GM23248 (cell line): ENCODE results near the gene KCNMA1. TPM values are rescaled to one million over a fixed set of nuclear protein-coding genes. Genes with fewer than 3 reads are reported as not detected.
A peak's percentile ranks its signal among the peaks of the same experiment; 100 is the strongest.

Experiments
- DNase-seq: peaks from one replicate; pipeline ENCODE4 v3.0.0-alpha.2; 2015
- H2AFZ ChIP-seq: fragments of 200-600 bp; sonication (generic); 2 replicates; pipeline ENCODE4 v1.6.1; 2016; ENCODE audit warnings: antibody characterized with exemption
- H3F3A ChIP-seq: fragments of 200-600 bp; sonication (generic); 2 replicates; pipeline ENCODE4 v1.6.1; 2016; ENCODE audit warnings: mild to moderate bottlenecking, antibody characterized with exemption, mixed run types; ENCODE audit not compliant: insufficient read depth
- H3K27ac ChIP-seq: fragments of 200-600 bp; sonication (generic); 2 replicates; pipeline ENCODE4 v1.5.1; 2016; ENCODE audit warnings: mild to moderate bottlenecking
- H3K27me3 ChIP-seq: fragments of 200-600 bp; sonication (generic); replicated peaks from 2 replicates; pipeline ENCODE4 v1.6.1; 2016; ENCODE audit warnings: mild to moderate bottlenecking; ENCODE audit not compliant: insufficient read depth
- H3K36me3 ChIP-seq: fragments of 200-600 bp; sonication (generic); 2 replicates; pipeline ENCODE4 v1.6.1; 2016; ENCODE audit warnings: low read depth, mild to moderate bottlenecking
- H3K4me1 ChIP-seq: fragments of 200-600 bp; sonication (generic); 2 replicates; pipeline ENCODE4 v1.6.1; 2016; ENCODE audit warnings: mild to moderate bottlenecking; ENCODE audit not compliant: insufficient read depth
- H3K4me2 ChIP-seq: fragments of 200-600 bp; sonication (generic); one replicate; pipeline ENCODE4 v1.6.1; 2016; ENCODE audit warnings: mild to moderate bottlenecking; ENCODE audit not compliant: unreplicated experiment
- H3K4me3 ChIP-seq: fragments of 200-600 bp; sonication (generic); 2 replicates; pipeline ENCODE4 v1.5.1; 2016; ENCODE audit warnings: mild to moderate bottlenecking
- H3K79me2 ChIP-seq: fragments of 200-600 bp; sonication (generic); 2 replicates; pipeline ENCODE4 v1.6.1; 2016; ENCODE audit warnings: mild to moderate bottlenecking; ENCODE audit not compliant: insufficient read depth
- H3K9ac ChIP-seq: fragments of 200-600 bp; sonication (generic); 2 replicates; pipeline ENCODE4 v1.6.1; 2016; ENCODE audit warnings: mild to moderate bottlenecking
- H3K9me2 ChIP-seq: fragments of 200-600 bp; sonication (generic); 2 replicates; pipeline ENCODE4 v1.6.1; 2016; ENCODE audit warnings: mixed run types, mild to moderate bottlenecking, moderate library complexity; ENCODE audit not compliant: insufficient read depth
- H3K9me3 ChIP-seq: fragments of 200-600 bp; sonication (generic); one replicate; pipeline ENCODE4 v1.6.1; 2017; ENCODE audit warnings: low read depth
- H4K20me1 ChIP-seq: fragments of 200-600 bp; sonication (generic); 2 replicates; pipeline ENCODE4 v1.6.0; 2016; ENCODE audit not compliant: insufficient read depth
- EZH2 ChIP-seq: fragments of 200-600 bp; sonication (generic); IDR thresholded peaks from 2 replicates; pipeline ENCODE4 v1.6.1; 2018; ENCODE audit warnings: antibody characterized with exemption, mild to moderate bottlenecking; ENCODE audit not compliant: insufficient read depth, poor library complexity, severe bottlenecking
- EZH2phosphoT487 ChIP-seq: fragments of 200-600 bp; sonication (generic); IDR thresholded peaks from 2 replicates; pipeline ENCODE4 v1.6.1; 2018; ENCODE audit warnings: antibody characterized with exemption, moderate library complexity, mild to moderate bottlenecking, low read depth; ENCODE audit not compliant: insufficient read depth
- WGBS, 2 experiments: methylation state at CpG; one replicate each; pipeline ENCODE4 v1.1.6; 2015 to 2017; ENCODE audit warnings: low lambda C conversion rate in 2 of 2, low coverage in 1 of 2; ENCODE audit errors: missing lambda C conversion rate in 2 of 2; 5-methylcytosine and 5-hydroxymethylcytosine counted together
- in situ Hi-C: fragments of 300-500 bp; cut with MboI; formaldehyde crosslinking; loops from 2 replicates; pipeline ENCODE4 v1.15.0; 2020
- polyA plus RNA-seq: library from polyadenylated mRNA; unstranded; fragments of >200 nt; fragmentation: Nextera tagmentation; extraction: Ambion mirVana; gene quantifications from 2 replicates; pipeline ENCODE4 v1.2.1, GENCODE V29; 2016
- total RNA-seq: library from RNA; depleted of rRNA; stranded (reverse); fragments of >200 nt; shearing (Covaris generic); gene quantifications from 2 replicates; pipeline ENCODE4 v1.2.3, GENCODE V29; 2014

Gene KCNMA1
- total and polyA plus RNA-seq, 2 experiments from 2014 or later = 14.2 to 25.1 TPM

- no peak for DNase-seq
- no peaks in the 10 kb centered on the region for H3F3A ChIP-seq
- no peaks in the 10 kb centered on the region for H3K9me2 ChIP-seq
- H3K9ac ChIP-seq = no peak overlapping the region
- no peak overlapping the region for H2AFZ ChIP-seq
- no peaks in the 10 kb centered on the region for H3K79me2 ChIP-seq
- WGBS, 2 experiments = 92 to 94% methylated on average over 8 of the region's 8 CpGs
- H3K36me3 ChIP-seq = no peaks in the 10 kb centered on the region
- in situ Hi-C loops = no loop called here
- no peak overlapping the region for H3K4me3 ChIP-seq
- no peaks in the 10 kb centered on the region for H3K9me3 ChIP-seq
- H3K4me2 ChIP-seq = no peak overlapping the region
- no peak for TF ChIP-seq EZH2
- no peak for TF ChIP-seq EZH2phosphoT487
- no peak overlapping the region for H3K27ac ChIP-seq
- no peaks in the 10 kb centered on the region for H3K27me3 ChIP-seq
- H3K4me1 ChIP-seq = peaks cover 21% of the 10 kb centered on the region
- H4K20me1 ChIP-seq = no peaks in the 10 kb centered on the region
Observed at GRCh38 chr10:76917071-76917470, 720.5 kb downstream of the KCNMA1 start.

GRCh38 chr10:76916536-76916935 lies 721.1 kb downstream of the KCNMA1 start:
- Histone ChIP-seq H3K27ac (no peak overlapping the region), H3K4me2 (no peak overlapping the region), H3K4me3 (no peak overlapping the region), H3K4me1 (peaks cover 21% of the 10 kb centered on the region), H3K9me2 (no peaks in the 10 kb centered on the region), H4K20me1 (no peaks in the 10 kb centered on the region), H2AFZ (no peak overlapping the region), H3K9ac (no peak overlapping the region), H3K27me3 (no peaks in the 10 kb centered on the region), H3K36me3 (no peaks in the 10 kb centered on the region), H3F3A (no peaks in the 10 kb centered on the region), H3K9me3 (no peaks in the 10 kb centered on the region), H3K79me2 (no peaks in the 10 kb centered on the region)
- no peak for TF ChIP-seq EZH2
- TF ChIP-seq EZH2phosphoT487 = no peak
- 71 to 73% methylated on average over 4 of the region's 4 CpGs for WGBS, 2 experiments
- in situ Hi-C loops = no loop called here
- peak; percentile 60 for DNase-seq

GRCh38 chr10:76915316-76915715 lies 722.3 kb downstream of the KCNMA1 start:
- in situ Hi-C loops = no loop called here
- 83 to 100% methylated on average over 2 of the region's 2 CpGs for WGBS, 2 experiments

GRCh38 chr10:76911184-76911583 lies 726.4 kb downstream of the KCNMA1 start:
- in situ Hi-C loops = no loop called here
- DNase-seq = no peak

More at GRCh38 chr10:76915316-76915715, 722.3 kb downstream of the KCNMA1 start:
- no peaks in the 10 kb centered on the region for H3K9me3 ChIP-seq
- H3K4me1 ChIP-seq = peaks cover 21% of the 10 kb centered on the region
- H3K27ac ChIP-seq = no peak overlapping the region
- H3K79me2 ChIP-seq = no peaks in the 10 kb centered on the region
- H3K36me3 ChIP-seq = no peaks in the 10 kb centered on the region
- H2AFZ ChIP-seq = no peak overlapping the region
- no peaks in the 10 kb centered on the region for H3F3A ChIP-seq
- peak; percentile 13 for DNase-seq
- no peak overlapping the region for H3K4me3 ChIP-seq
- H3K9me2 ChIP-seq = no peaks in the 10 kb centered on the region
- H3K4me2 ChIP-seq = no peak overlapping the region
- no peak for TF ChIP-seq EZH2
- no peak for TF ChIP-seq EZH2phosphoT487
- no peaks in the 10 kb centered on the region for H4K20me1 ChIP-seq
- H3K27me3 ChIP-seq = no peaks in the 10 kb centered on the region
- H3K9ac ChIP-seq = no peak overlapping the region

More at GRCh38 chr10:76911184-76911583, 726.4 kb downstream of the KCNMA1 start:
- no peak overlapping the region for H3K27ac ChIP-seq
- H4K20me1 ChIP-seq = no peaks in the 10 kb centered on the region
- H3K79me2 ChIP-seq = no peaks in the 10 kb centered on the region
- no peak overlapping the region for H2AFZ ChIP-seq
- 89 to 92% methylated on average over 1 of the region's 1 CpG for WGBS, 2 experiments
- H3K4me1 ChIP-seq = peaks cover 3% of the 10 kb centered on the region; the same call in 1 of the 2 replicates
- TF ChIP-seq EZH2 (no peak), EZH2phosphoT487 (no peak)
- H3K4me3 ChIP-seq = no peak overlapping the region
- no peaks in the 10 kb centered on the region for H3K36me3 ChIP-seq
- H3K9me3 ChIP-seq = no peaks in the 10 kb centered on the region
- no peaks in the 10 kb centered on the region for H3F3A ChIP-seq
- no peak overlapping the region for H3K9ac ChIP-seq
- no peaks in the 10 kb centered on the region for H3K9me2 ChIP-seq
- H3K4me2 ChIP-seq = no peak overlapping the region
- no peaks in the 10 kb centered on the region for H3K27me3 ChIP-seq
